ENCODE data around the gene PLA2G1B.

Gene PLA2G1B

GRCh38 chr12:120327593-120327992 is at the start of gene PLA2G1B:
PLA2G1B (minus strand) TSS chr12:120327779; CDS start chr12:120327753, 26 bp downstream.
- no peak for DNase-seq

- no peak for DNase-seq
Observed at GRCh38 chr12:120376934-120377572, 49.5 kb upstream of the PLA2G1B start.

DNA sequence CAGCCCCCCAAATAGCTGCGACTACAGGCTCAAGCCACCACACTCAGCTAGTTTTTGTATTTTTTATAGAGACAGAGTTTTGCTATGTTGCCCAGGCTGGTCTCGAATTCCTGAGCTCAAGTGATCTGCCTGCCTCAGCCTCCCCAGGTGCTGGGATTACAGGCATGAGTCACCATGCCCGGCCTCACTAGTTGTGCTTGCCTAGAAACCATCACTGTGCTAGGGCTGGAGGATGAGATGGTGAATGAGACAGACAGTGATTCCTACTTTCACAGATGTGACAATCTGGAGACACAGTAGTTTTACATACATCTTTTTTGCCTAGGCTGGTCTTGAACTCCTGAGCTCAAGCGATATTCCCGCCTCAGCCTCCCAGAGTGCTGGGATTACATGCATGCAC is 48.8 kb upstream of the PLA2G1B start:
- no peak for DNase-seq

DNA sequence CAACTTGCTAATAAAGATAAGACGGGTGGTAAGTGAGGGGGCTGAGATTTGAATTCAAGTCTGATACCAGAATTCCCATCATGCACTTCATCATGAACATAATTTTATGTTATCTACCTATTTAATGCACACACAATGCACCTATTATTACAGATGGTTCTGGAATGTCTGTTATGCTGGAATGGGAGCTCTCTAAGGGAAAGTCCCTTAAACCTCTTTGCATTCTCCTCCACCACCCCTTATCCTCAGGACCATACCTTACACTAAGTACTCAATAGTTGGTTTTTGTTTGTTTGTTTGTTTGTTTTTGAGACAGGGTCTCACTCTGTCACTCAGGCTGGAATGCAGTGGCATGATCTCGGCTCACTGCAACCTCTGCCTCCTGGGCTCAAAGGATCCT is 48.4 kb upstream of the PLA2G1B start:
- no peak for DNase-seq

DNA sequence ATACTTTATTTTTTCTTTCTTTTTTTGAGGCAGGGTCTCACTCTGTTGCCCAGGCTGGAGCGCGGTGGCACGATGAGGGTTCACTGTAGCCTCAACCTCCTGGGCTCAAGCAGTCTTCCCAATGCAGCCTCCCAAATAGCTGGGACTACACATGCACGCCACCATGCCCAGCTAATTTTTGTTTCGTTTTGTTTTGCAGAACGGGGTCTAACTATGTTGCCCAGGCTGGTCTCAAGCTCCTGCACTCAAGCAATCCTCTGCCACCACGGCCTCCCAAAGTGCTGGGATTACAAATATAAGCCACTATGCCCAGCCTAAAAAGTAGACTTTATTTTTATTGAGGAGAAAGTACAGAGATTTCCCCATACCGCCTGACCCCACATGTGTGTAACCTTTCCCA is 46.1 kb upstream of the PLA2G1B start:
- no peak for DNase-seq

- no peak for DNase-seq
Observed at GRCh38 chr12:120370343-120371243, 43.0 kb upstream of the PLA2G1B start.

DNA sequence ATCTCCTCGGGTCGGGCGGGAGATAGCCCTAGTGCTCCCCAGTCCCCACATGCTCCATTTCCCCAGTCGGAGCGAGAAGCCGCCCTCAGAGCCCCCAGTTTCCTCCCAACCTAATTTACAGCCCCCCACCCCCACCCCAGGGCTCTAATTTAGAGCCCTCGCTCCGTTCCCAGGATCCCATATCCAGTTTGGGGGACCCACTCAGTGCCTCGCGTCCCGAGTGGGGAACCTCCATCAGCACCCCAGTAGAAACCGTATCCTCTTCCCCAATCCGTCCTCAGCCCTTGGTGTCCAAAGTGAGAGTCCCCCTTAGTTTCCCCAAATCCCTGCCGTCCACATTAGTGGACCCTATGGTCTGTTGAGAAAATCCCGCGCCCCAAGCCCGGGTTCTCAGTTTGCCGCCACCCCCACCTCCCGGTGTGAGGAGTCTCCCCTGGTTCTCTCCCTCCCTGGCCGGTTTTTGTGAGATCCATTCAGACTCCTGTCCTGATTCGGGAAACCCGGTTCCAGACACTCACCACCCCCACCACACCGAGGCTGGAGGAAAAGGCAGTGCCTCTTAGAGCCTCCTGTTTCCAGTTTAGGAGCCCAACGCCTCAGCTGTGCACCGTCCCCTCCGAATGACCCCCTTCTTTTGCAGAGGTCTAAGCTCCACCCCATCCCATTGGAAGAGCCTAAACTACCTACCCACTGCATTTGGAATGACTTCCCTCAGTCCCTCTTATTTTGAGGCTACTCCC is 42.2 kb upstream of the PLA2G1B start:
- DNase-seq: no peak

- no peak for DNase-seq
Observed at GRCh38 chr12:120368789-120369602, 41.4 kb upstream of the PLA2G1B start, which contains the start of gene MSI1. MSI1 (minus strand) TSS chr12:120369164; CDS start chr12:120369091, 73 bp downstream.

- DNase-seq: no peak
Observed at GRCh38 chr12:120367924-120368788, 40.6 kb upstream of the PLA2G1B start.

GRCh38 chr12:120367233-120367923 is 39.8 kb upstream of the PLA2G1B start:
- no peak for DNase-seq

DNA sequence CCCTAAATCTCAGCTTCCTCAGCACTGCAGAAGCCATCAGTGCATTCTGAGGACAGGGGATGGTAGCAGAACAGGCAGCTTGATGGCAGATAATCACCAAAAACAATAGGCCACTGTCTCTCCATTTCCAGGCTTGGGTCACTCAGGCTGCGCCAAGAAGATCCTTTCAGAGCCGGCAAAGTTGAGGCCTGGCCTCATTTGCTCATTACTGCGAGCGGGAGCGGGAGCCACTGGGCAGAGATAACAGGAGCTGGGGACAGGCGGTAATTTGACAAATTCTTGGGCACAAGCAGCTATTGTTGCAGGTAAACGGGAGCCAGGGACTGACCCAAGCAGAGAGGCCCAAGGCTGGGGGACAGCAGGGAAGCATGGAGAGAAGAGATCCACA is 39.3 kb upstream of the PLA2G1B start:
- DNase-seq: no peak

- DNase-seq: no peak
Observed at GRCh38 chr12:120366341-120366705, 38.7 kb upstream of the PLA2G1B start.

- no peak for DNase-seq
Observed at GRCh38 chr12:120365675-120366340, 38.2 kb upstream of the PLA2G1B start.

GRCh38 chr12:120364487-120364886 is 36.9 kb upstream of the PLA2G1B start:
- DNase-seq: no peak

- no peak for DNase-seq
Observed at GRCh38 chr12:120363274-120363855, 35.8 kb upstream of the PLA2G1B start.

DNA sequence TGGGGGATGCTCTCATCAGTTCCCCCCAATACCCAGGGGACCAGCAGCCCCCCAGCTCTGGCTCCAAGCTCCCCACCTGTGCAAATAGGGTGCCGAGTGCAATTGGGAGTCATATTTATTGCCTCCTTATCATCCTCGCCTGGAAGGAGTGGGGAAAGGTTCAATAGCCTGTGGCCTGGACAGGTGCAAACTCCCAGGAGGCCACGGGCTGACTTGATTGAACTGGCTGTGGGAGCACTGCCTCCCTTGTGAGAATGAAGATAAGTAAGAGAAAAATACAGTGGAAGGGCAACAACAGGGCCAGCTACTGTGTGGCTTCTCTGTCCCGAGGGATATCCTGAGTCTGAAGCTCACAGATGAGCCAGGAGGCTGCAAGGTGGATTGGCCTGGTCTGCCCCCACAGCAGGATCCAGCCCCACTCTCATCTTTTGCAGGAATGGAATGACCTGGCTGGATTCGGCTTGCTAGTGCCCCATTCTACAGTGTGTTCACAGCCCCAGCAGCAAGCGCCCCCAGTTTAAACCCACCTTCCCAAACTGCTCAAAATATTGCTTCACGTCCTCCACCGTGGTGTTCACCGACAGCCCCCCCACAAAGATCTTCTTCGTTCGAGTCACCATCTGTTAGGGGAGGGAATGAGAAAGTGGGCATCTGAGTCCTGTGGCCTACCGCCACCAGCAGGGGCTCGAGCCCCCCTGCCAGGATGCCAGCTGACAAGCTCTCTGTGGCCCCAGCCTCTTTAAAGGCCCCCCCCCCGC is 35.1 kb upstream of the PLA2G1B start:
- DNase-seq: no peak

DNA sequence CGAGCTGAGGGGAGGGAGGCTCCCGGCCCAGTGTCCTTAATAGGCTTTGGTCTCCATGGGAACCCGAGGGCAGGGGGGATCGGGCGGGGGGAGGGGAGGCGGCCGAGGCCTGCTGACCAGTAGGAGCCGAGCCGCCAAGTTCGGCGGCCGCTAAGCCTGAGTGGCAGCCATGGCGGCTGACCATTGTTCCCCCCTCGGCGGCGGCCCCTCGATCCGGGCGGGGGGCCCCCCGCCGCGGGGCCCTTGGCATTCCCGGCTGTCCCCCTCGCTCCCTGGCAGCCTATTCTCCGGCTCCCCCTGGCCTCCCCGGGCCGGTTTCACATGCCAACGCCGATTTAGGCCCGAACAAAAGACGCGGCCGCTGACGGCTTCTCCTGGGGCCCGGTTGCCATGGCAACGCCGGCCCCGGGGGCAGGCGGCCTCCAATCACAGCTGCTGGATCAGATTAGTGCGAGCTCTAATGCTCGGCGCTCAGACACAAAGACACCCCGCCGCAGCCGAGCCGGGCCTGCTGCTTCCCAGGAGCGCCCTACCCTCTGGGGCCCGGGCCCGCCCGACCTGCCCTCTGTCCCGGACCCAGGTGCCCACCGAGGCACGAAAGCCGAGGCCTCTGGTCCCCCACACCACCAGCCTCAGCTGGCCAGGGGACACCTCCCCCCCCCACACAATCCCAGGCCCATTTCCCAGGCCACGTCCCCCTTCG is 34.1 kb upstream of the PLA2G1B start:
- DNase-seq: no peak

GRCh38 chr12:120359128-120359527 is 31.5 kb upstream of the PLA2G1B start:
- no peak for DNase-seq
